MM.1S (cell line): ENCODE data around the gene CENPX.
A peak's percentile ranks its signal among the peaks of the same experiment; 100 is the strongest.

Source experiments
- DNase-seq: peaks from one replicate; pipeline ENCODE4 v3.0.0-alpha.2; 2015
- H2AFZ ChIP-seq: fragments of 300-600 bp; sonication (generic); 2 replicates; pipeline ENCODE4 v1.6.0; 2016; ENCODE audit warnings: antibody characterized with exemption, low read length
- H3F3A ChIP-seq: fragments of 300-600 bp; sonication (generic); 2 replicates; pipeline ENCODE4 v1.6.1; 2016; ENCODE audit warnings: mild to moderate bottlenecking, antibody characterized with exemption, low read length, moderate library complexity, mixed read lengths; ENCODE audit not compliant: insufficient read depth
- H3K27ac ChIP-seq: fragments of 300-600 bp; sonication (generic); 2 replicates; pipeline ENCODE4 v1.5.1; 2016; ENCODE audit warnings: mild to moderate bottlenecking, low read length
- H3K27me3 ChIP-seq: fragments of 300-600 bp; sonication (generic); replicated peaks from 2 replicates; pipeline ENCODE4 v1.6.0; 2016; ENCODE audit warnings: low read length; ENCODE audit not compliant: insufficient read depth
- H3K36me3 ChIP-seq: fragments of 300-600 bp; sonication (generic); replicated peaks from 2 replicates; pipeline ENCODE4 v1.6.1; 2016; ENCODE audit warnings: mild to moderate bottlenecking, low read length, mixed read lengths; ENCODE audit not compliant: insufficient read depth
- H3K4me1 ChIP-seq: fragments of 300-600 bp; sonication (generic); 2 replicates; pipeline ENCODE4 v1.6.1; 2016; ENCODE audit warnings: low read length, mixed read lengths
- H3K4me2 ChIP-seq: fragments of 300-600 bp; sonication (generic); 2 replicates; pipeline ENCODE4 v1.6.0; 2016; ENCODE audit warnings: low read depth, low read length
- H3K4me3 ChIP-seq: fragments of 300-600 bp; sonication (generic); 2 replicates; pipeline ENCODE4 v1.5.1; 2016; ENCODE audit warnings: low read length, mixed read lengths
- H3K79me2 ChIP-seq: fragments of 300-600 bp; sonication (generic); 2 replicates; pipeline ENCODE4 v1.6.1; 2016; ENCODE audit warnings: mixed run types, low read length, mixed read lengths
- H3K9ac ChIP-seq: fragments of 300-600 bp; sonication (generic); 2 replicates; pipeline ENCODE4 v1.6.1; 2016; ENCODE audit warnings: low read length, mixed read lengths
- H3K9me2 ChIP-seq: fragments of 300-600 bp; sonication (generic); replicated peaks from 2 replicates; pipeline ENCODE4 v1.6.1; 2016; ENCODE audit warnings: mild to moderate bottlenecking, low read length, mixed read lengths; ENCODE audit not compliant: insufficient read depth
- H3K9me3 ChIP-seq: fragments of 300-600 bp; sonication (generic); replicated peaks from 2 replicates; pipeline ENCODE4 v1.6.1; 2016; ENCODE audit warnings: mild to moderate bottlenecking, low read length, mixed read lengths; ENCODE audit not compliant: insufficient read depth
- H4K20me1 ChIP-seq: fragments of 300-600 bp; sonication (generic); 2 replicates; pipeline ENCODE4 v1.6.1; 2016; ENCODE audit warnings: mild to moderate bottlenecking, low read length, moderate library complexity, mixed read lengths; ENCODE audit not compliant: insufficient read depth
- CTCF ChIP-seq: fragments of 300-600 bp; sonication (generic); IDR thresholded peaks from 2 replicates; pipeline ENCODE4 v1.5.1; 2016; ENCODE audit warnings: antibody characterized with exemption, low read length, mixed read lengths
- EZH2 ChIP-seq: fragments of 300-600 bp; sonication (generic); optimal IDR thresholded peaks from 2 replicates; pipeline ENCODE3; 2017; ENCODE audit warnings: low read depth, mild to moderate bottlenecking, antibody characterized with exemption, low read length, mixed read lengths
- EZH2phosphoT487 ChIP-seq: fragments of 300-600 bp; sonication (generic); IDR thresholded peaks from 2 replicates; pipeline ENCODE4 v1.6.1; 2018; ENCODE audit warnings: antibody characterized with exemption, low read length

The CENPX gene

GRCh38 chr17:82020572-82021106, 2.0 kb downstream of the CENPX start:
- no peak overlapping the region; the same call in 1 of the 2 replicates for H3K4me2 ChIP-seq
- H4K20me1 ChIP-seq, result no peaks in the 10 kb centered on the region
- no peak for TF ChIP-seq EZH2
- H3K4me3 ChIP-seq, result no peak overlapping the region
- no peak for DNase-seq
- no peak overlapping the region for H3K9ac ChIP-seq
- peaks cover 39% of the 10 kb centered on the region for H3K79me2 ChIP-seq
- peaks cover 13% of the 10 kb centered on the region for H3F3A ChIP-seq
- H3K36me3 ChIP-seq, result no peaks in the 10 kb centered on the region
- no peak overlapping the region for H2AFZ ChIP-seq
- no peaks in the 10 kb centered on the region for H3K27me3 ChIP-seq
- H3K9me2 ChIP-seq, result no peaks in the 10 kb centered on the region
- no peak overlapping the region for H3K27ac ChIP-seq
- H3K4me1 ChIP-seq, result peaks cover 9% of the 10 kb centered on the region
- H3K9me3 ChIP-seq, result no peaks in the 10 kb centered on the region

GRCh38 chr17:82019690-82020571, 2.7 kb downstream of the CENPX start:
- Histone ChIP-seq H4K20me1 (no peaks in the 10 kb centered on the region), H3K4me3 (no peak overlapping the region), H3K36me3 (no peaks in the 10 kb centered on the region), H3K4me2 (no peak overlapping the region), H2AFZ (no peak overlapping the region), H3K79me2 (peaks cover 39% of the 10 kb centered on the region), H3K27me3 (no peaks in the 10 kb centered on the region), H3K4me1 (peaks cover 9% of the 10 kb centered on the region), H3K9ac (no peak overlapping the region), H3K27ac (no peak overlapping the region), H3F3A (peaks cover 13% of the 10 kb centered on the region), H3K9me2 (no peaks in the 10 kb centered on the region), H3K9me3 (no peaks in the 10 kb centered on the region)
- TF ChIP-seq EZH2 (no peak), CTCF (peak; percentile 77)
- peak; percentile 46 for DNase-seq

DNA sequence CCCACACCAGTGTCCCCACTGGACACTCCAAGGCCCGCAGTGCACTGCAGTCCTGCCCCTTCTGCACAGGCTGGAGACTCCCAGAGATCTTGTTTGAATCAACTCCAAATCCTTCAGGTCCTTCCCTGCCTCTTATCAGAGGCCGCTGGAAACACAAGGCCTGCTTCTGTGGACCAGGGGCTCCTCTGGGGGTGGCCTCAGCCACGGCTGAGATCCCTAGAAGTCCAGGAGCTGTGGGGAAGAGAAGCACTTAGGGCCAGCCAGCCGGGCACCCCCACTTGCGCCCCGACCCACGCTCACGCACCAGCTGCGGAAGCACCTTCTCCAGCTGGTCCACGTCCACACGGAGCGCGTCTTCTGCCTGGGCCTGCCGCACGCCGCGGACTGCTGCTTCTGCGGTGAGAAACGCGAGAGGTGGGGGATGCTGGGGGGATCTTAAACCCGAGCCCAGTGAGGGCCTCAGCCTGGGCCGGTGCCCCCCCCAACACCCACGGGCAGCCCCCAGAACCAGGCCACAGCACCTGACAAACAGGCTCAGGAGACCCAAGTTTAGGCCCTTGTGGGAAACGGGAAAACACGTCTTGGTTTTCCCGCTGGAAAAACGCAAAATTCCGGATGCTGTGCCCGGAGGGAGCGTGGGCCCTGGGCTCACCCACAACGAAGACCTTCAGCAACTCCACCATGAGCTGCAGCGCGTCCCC, 3.5 kb downstream of the CENPX start:
- no peak for DNase-seq
- Histone ChIP-seq H3K79me2 (peaks cover 33% of the 10 kb centered on the region), H2AFZ (no peak overlapping the region)

More for the DNA sequence above, 3.5 kb downstream of the CENPX start:
- TF ChIP-seq CTCF (no peak), EZH2phosphoT487 (no peak), EZH2 (no peak)
- no peaks in the 10 kb centered on the region for H3K27me3 ChIP-seq
- no peak overlapping the region for H3K4me2 ChIP-seq
- no peak overlapping the region for H3K9ac ChIP-seq
- H3K4me3 ChIP-seq, result no peak overlapping the region
- no peaks in the 10 kb centered on the region for H3K9me2 ChIP-seq
- peaks cover 6% of the 10 kb centered on the region for H3K4me1 ChIP-seq
- H3F3A ChIP-seq, result peaks cover 13% of the 10 kb centered on the region
- no peaks in the 10 kb centered on the region for H4K20me1 ChIP-seq
- H3K27ac ChIP-seq, result no peak overlapping the region
- H3K9me3 ChIP-seq, result no peaks in the 10 kb centered on the region
- no peaks in the 10 kb centered on the region for H3K36me3 ChIP-seq
